Activated T-cell treated with anti-CD3 and anti-CD28 coated beads, Interleukin-2, amount 50 U/mL, for 48 hours (primary cell): Measurements from ENCODE around the gene LAMTOR3.

Experiments
- DNase-seq, 2 experiments: peaks; one replicate each; pipeline ENCODE4 v3.0.0-alpha.2; 2020

The LAMTOR3 gene, protein sequence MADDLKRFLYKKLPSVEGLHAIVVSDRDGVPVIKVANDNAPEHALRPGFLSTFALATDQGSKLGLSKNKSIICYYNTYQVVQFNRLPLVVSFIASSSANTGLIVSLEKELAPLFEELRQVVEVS

DNA sequence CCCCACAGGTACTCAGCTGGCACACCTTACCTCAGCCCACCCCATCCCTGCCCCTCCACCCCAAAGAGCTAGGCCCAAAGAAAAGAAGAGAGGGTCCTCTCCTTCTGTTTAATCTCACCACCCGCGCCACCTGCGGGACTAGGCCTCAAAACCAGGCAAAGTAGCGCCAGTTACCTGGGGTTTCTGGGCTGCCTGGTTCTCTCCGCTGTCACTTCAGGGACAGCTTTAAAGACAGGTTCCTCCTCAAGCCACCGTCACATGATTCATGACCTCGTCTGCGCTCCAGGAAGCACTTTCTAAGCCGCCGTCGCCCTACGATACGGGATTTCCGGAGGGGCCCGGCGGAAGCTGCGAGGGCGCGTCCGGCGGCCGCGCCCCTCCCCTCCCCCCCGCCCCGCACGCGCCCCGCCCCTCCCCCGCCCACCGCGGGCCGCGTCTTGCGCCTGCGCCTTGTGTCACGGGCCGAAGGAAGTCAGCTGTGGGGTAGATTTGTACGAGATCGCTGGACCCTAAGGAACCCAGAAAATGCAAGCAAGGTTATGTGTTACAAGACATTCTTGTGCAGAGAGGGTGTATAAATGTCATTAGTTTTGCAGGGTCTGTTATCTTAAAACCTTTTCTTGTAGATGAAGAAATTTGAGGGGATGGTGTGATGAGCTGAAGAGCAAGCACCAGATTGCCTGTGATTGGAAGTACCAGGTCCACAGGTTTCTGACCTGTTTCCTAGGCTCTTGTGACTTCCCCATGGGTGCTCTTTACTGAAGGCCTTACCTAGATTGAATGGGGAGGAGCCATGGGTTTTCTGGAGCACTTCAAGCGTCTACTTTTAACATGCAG is at the start of gene LAMTOR3:
LAMTOR3 (minus strand) TSS at position 267 of the 837 bp plus-strand sequence. CDS start 464 bp downstream, outside the sequence.
- peak; percentile 91 to 92 for DNase-seq

DNA sequence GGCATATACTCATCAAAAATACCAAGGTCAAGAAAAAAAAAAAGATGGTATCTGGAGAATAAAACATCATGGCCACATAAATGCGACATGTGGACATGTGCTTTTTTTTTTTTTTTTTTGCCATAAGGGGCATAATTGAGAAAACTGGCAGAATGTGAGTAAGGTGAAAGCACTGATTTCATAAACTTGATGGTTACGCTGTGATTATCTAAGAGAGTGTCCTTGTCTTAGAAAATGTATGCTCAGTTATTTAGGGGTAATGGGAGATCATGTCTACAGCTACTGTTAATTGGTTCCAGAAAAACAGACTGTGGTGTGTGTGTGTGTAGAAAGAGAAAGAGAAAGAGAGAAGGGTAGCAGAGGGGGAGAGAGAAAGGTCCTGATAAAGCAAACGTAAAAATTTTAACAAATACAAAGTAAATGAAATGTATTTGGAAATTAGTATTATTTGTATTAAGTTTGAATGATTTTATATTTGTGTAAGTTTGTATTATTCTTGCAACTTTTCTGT is 44.1 kb upstream of the LAMTOR3 start:
- no peak for DNase-seq

- DNase-seq, result no peak
Measured at GRCh38 chr4:99934891-99935290, 40.7 kb upstream of the LAMTOR3 start.

DNA sequence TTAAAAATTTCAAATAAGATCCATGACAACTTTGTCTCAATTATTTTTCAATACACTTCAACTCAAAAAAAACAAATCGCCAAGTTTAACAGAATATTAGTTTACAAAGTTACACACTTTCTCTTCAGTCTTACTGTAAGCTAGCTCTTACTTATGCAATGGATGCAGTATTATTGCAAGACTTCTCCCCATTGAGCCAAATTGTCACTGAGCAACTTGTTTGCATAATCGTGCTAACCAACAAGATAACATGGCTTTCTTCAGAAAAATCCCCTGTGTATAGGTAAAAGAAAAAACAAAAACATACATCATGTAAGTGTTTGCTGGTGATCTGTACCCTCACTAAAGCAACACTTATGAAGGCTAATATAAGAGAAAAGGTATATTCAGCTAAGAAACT is 33.3 kb upstream of the LAMTOR3 start:
- no peak for DNase-seq

DNA sequence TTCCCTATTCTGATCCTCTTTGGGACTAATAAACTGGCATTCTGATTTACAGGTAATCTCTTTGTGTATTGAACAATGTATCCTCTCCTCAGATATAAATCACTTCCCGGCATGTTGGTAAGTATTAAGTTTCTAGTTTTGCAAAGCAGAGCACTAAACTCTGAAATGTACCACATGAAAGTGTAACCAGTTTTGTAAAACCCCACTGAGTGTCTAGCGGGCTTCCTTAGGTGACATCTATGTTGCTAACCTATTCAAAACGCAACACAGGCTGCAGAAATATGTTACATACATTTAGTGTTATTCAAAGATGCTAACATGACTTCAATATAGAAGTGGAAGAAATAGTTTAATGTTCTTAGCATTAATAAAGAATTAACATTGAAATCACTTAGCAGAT is 26.9 kb upstream of the LAMTOR3 start:
- DNase-seq, result no peak

DNA sequence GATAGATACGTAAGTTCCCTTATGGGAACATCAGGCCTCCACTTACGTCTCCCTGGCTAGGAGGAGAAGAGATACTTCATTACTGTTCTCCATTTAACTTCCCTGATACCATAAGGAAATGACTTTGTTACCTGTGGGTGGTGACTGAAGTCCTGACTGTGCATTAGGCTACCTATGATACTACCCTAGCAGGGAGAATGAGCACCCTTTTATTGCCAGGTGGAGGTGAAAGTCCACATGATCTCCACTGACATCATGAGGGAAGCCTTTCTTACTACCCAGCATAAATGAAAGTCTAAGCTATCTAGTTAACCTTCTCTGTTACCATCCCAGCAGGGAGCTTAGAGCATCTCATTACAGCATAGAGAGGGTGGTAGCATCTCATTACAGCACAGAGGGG is 24.4 kb upstream of the LAMTOR3 start:
- DNase-seq, result no peak

DNA sequence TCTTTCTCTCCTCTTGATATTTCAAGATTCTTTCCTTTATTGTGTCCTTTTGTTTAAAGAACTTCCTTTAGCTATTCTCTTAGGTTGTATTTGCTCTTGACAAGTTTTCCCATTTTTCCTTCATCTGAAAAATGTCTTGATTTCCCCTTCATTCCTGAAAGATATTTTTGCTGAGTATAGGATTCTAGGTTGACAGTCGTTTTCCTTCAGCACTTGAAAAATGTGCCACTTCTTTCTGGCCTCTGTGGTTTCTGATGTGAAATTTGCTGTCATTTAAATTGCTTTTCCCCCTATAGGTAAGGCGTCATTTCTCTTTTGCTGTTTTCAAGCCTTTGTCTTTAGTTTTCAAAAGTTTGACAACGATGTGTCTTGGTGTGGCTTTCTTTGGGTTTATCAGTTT is 23.3 kb upstream of the LAMTOR3 start:
- no peak for DNase-seq

- no peak for DNase-seq
Measured at GRCh38 chr4:99915449-99915848, 21.2 kb upstream of the LAMTOR3 start.

GRCh38 chr4:99894998-99895397 is 771 bp upstream of the LAMTOR3 start:
- no peak for DNase-seq

DNA sequence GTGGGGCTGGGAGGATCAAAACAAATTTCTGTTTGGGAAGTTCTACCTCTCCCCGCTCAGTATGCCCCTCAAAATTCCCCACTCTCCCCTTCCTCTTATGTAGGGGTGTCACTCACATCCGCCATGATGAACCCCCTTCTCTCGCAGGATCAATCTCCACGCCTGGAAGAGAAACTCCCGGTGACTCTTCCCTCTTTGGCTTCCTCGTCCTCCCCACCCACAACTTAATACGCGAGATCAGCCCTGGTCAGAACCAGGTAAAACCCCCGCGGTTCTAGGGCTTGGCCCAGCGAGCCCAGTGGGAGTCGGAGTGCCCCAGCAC is 427 bp downstream of the LAMTOR3 start:
- DNase-seq, result no peak

GRCh38 chr4:99893029-99893428 is 1.2 kb downstream of the LAMTOR3 start:
- no peak for DNase-seq

GRCh38 chr4:99891351-99891750 is 2.9 kb downstream of the LAMTOR3 start:
- no peak for DNase-seq

GRCh38 chr4:99887837-99888236 is 6.4 kb downstream of the LAMTOR3 start:
- DNase-seq, result no peak

GRCh38 chr4:99886146-99886545 is 8.1 kb downstream of the LAMTOR3 start:
- no peak for DNase-seq

DNA sequence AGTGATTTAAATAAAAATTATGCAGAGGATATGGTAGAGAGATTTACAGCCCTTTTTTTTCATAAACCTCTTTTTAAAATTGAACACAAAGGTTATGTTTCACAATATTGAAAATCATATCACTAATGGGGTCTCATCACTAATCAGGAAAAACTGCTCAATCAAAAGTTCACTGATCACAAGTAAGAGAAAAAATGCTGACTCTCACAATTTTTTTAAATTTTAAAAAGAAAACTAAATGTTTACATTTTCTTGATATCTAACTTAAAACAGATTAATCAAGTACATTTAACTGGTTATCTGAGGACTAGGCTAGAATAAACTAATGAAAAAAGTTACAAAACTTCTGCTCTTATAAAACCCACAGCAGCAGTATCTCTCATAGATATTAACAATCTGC is 8.5 kb downstream of the LAMTOR3 start:
- no peak for DNase-seq

GRCh38 chr4:99885063-99885664 is 9.1 kb downstream of the LAMTOR3 start:
- DNase-seq, result no peak

DNA sequence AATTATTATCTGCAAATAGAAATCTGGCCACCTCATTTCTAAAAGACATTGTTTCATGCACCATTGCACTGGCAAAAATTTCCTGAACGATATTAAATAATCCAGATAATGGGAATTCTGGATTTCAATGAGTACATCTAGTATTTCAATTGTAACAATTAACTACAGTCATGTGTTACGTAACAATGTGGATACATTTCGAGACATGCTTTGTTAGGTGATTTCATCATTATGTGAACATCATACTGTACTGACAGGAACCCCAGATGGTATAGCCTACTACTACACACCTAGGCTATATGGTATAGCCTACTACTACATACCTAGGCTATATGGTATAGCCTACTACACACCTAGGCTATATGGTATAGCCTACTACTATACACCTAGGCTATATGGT is 14.8 kb downstream of the LAMTOR3 start:
- no peak for DNase-seq

GRCh38 chr4:99878604-99879003 is 15.6 kb downstream of the LAMTOR3 start:
- DNase-seq, result no peak

GRCh38 chr4:99876946-99877345 is 17.3 kb downstream of the LAMTOR3 start:
- no peak for DNase-seq

DNA sequence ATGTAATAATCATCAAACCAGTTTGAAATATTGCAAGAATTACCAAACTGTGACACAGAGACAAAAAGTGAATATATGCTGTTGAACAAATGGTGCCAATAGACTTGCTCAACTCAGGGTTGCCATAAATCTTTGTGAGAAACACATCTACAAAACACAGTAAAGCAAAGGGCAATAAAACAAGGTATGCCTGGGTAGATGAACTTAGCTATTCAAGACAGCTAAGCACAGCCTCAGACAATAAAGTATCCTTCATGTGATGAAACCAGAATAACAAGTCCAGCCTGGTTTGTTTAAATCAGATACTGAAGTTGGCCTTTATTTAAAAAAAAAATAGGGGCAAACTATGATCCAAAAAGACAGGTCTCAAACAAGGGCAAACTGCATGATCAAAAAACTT is 19.2 kb downstream of the LAMTOR3 start:
- no peak for DNase-seq

GRCh38 chr4:99872570-99872969 is 21.7 kb downstream of the LAMTOR3 start:
- DNase-seq, result no peak

- peak in 1 of 2 experiments; percentile 39 for DNase-seq
Measured at GRCh38 chr4:99868126-99868596, 26.1 kb downstream of the LAMTOR3 start.

DNA sequence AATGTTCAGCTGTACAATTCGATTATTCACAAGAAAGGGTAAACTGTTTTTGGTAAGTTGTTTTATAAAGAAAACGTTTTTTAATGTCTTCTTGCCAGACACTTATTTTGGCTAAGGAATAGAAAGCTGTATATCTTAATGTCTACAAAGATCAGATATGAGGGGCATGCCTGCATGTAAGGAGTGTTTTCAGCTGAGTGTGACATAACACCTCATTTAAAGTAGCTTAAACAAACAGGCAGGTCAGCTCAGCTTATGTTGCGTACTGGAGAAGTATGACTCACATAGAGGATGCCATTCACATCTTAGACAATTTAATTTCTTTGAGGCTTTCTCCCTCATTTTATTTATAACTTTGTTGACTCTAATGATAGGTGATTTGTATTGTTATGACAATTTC is 30.4 kb downstream of the LAMTOR3 start:
- no peak for DNase-seq
